Lung (tissue), 12 donors: ENCODE measurements around the gene TNFSF9. TPM values are rescaled to one million over a fixed set of nuclear protein-coding genes. Genes with fewer than 3 reads are reported as not detected.

Source experiments
- ATAC-seq: fragments of 200-7000 bp; cut with Tn5 transposase; one replicate; pipeline ENCODE4 v1.9.1; 2020; ENCODE audit warnings: moderate number of reproducible peaks; ENCODE audit not compliant: insufficient read depth, low FRiP score
- DNase-seq, 3 donors: peaks; one replicate each; pipeline ENCODE4 v3.0.0-alpha.2; 2013 to 2017
- H3K27ac ChIP-seq, 2 donors: one replicate each; pipeline ENCODE4 v1.5.1; 2013; ENCODE audit warnings: mild to moderate bottlenecking in 2 of 2, moderate library complexity in 2 of 2, control low read depth in 1 of 2, inconsistent platforms in 1 of 2, low read depth in 1 of 2, low read length in 1 of 2
- H3K27me3 ChIP-seq, 3 donors: one replicate each; pipeline ENCODE4 v1.5.1; 2013; ENCODE audit warnings: low read length in 2 of 3; ENCODE audit not compliant: control insufficient read depth in 3 of 3, insufficient read depth in 3 of 3
- H3K36me3 ChIP-seq, 4 donors: one replicate each; pipeline ENCODE4 v1.5.1; 2013; ENCODE audit warnings: low read length in 4 of 4, mild to moderate bottlenecking in 1 of 4, moderate library complexity in 1 of 4; ENCODE audit not compliant: control insufficient read depth in 4 of 4, insufficient read depth in 4 of 4
- H3K4me1 ChIP-seq, 5 donors: one replicate each; pipeline ENCODE4 v1.5.1; 2013; ENCODE audit warnings: low read length in 5 of 5, mild to moderate bottlenecking in 2 of 5, moderate library complexity in 1 of 5; ENCODE audit not compliant: control insufficient read depth in 5 of 5, insufficient read depth in 5 of 5
- H3K4me3 ChIP-seq: one replicate; pipeline ENCODE4 v1.5.1; 2013; ENCODE audit warnings: mild to moderate bottlenecking, control low read depth, moderate library complexity
- H3K9ac ChIP-seq, 2 donors: one replicate each; pipeline ENCODE4 v1.5.1; 2013; ENCODE audit warnings: low read length in 2 of 2, control low read depth in 1 of 2; ENCODE audit not compliant: insufficient read depth in 1 of 2
- H3K9me3 ChIP-seq, 4 donors: one replicate each; pipeline ENCODE4 v1.5.1; 2013; ENCODE audit warnings: low read length in 3 of 4, mild to moderate bottlenecking in 1 of 4, moderate library complexity in 1 of 4; ENCODE audit not compliant: control insufficient read depth in 4 of 4, insufficient read depth in 3 of 4
- CTCF ChIP-seq: IDR thresholded peaks from 2 replicates; pipeline ENCODE4 v1.5.1; 2012; ENCODE audit warnings: mild to moderate bottlenecking; ENCODE audit errors: control extremely low read depth, extremely low read depth
- WGBS, 2 donors: extraction: QIAGEN DNeasy Blood & Tissue Kit; methylation state at CpG; one replicate each; pipeline ENCODE4 v1.1.7; 2013; 5-methylcytosine and 5-hydroxymethylcytosine counted together
- polyA plus RNA-seq, 2 donors: library from polyadenylated mRNA; stranded (reverse); fragments of 200-250 nt; gene quantifications; one replicate each; pipeline ENCODE4 v1.2.1, GENCODE V29; 2013
- total RNA-seq, 2 donors: library from RNA; depleted of rRNA in 1 of 2; stranded (reverse); fragments of >200 nt in 1 of 2; gene quantifications; one replicate each; pipeline ENCODE4 v1.2.1, GENCODE V29; 2014 to 2021
- donor health status: control.
- donor health status: control.
- donor health status: Bipolar disorder and iron deficiency.
- donor health status: healthy.
- donor health status: DM: yes; HTN: yes; CAD: no.

The TNFSF9 gene
- total and polyA plus RNA-seq, 4 donors = 1.00 to 10.1 (median 5.9) TPM

GRCh38 chr19:6489278-6490061 lies 41.4 kb upstream of the TNFSF9 start:
- no peak for DNase-seq
- Histone ChIP-seq H3K4me3 (no peak overlapping the region), H3K36me3 (no peaks in the 10 kb centered on the region), H3K9ac (no peak overlapping the region), H3K27ac (no peak overlapping the region), H3K27me3 (no peaks in the 10 kb centered on the region), H3K9me3 (peaks cover 0 to 14% (median 1%) of the 10 kb centered on the region in 4 donors), H3K4me1 (no peaks in the 10 kb centered on the region)
- ATAC-seq = no peak
- no peak for TF ChIP-seq CTCF
- 53 to 65% methylated on average over 15 of the region's 15 CpGs for whole genome bisulfite sequencing, 2 donors

GRCh38 chr19:6490134-6490533 lies 40.7 kb upstream of the TNFSF9 start:
- Histone ChIP-seq H3K36me3 (no peaks in the 10 kb centered on the region), H3K9me3 (peaks cover 0 to 14% (median 1%) of the 10 kb centered on the region in 4 donors), H3K27me3 (no peaks in the 10 kb centered on the region), H3K9ac (no peak overlapping the region), H3K4me3 (no peak overlapping the region), H3K4me1 (no peaks in the 10 kb centered on the region), H3K27ac (no peak overlapping the region)
- TF ChIP-seq CTCF = no peak
- ATAC-seq (no peak), DNase-seq (no peak)
- WGBS, 2 donors = 58 to 71% methylated on average over 2 of the region's 2 CpGs

GRCh38 chr19:6491802-6492592 lies 38.8 kb upstream of the TNFSF9 start:
- no peaks in the 10 kb centered on the region for H3K36me3 ChIP-seq
- ATAC-seq = no peak
- no peak overlapping the region for H3K4me3 ChIP-seq
- TF ChIP-seq CTCF = no peak
- H3K27me3 ChIP-seq = no peaks in the 10 kb centered on the region
- H3K9me3 ChIP-seq = peaks cover 0 to 13% (median 1%) of the 10 kb centered on the region in 4 donors
- no peak overlapping the region for H3K27ac ChIP-seq
- H3K4me1 ChIP-seq = no peaks in the 10 kb centered on the region
- DNase-seq = no peak
- no peak overlapping the region for H3K9ac ChIP-seq
- WGBS, 2 donors = 84 to 88% methylated on average over 4 of the region's 4 CpGs
